Mammary epithelial cell (primary cell): Measurements from ENCODE around the gene GDA.

Experiments
- EZH2 ChIP-seq: IDR thresholded peaks from 2 replicates; pipeline ENCODE4 v1.6.1; 2012; ENCODE audit warnings: low read length, inconsistent platforms, borderline replicate concordance
- TF ChIP-seq, protein P1 (sequence below), 2 donors: IDR thresholded peaks in 1 of 2; conservative IDR thresholded peaks in 1 of 2; 2 replicates each; pipeline ENCODE4 v1.5.1; 2011 to 2012; ENCODE audit warnings: inconsistent platforms in 2 of 2, low read length in 2 of 2, mild to moderate bottlenecking in 2 of 2, control low read depth in 1 of 2, low read depth in 1 of 2; ENCODE audit not compliant: insufficient read depth in 1 of 2; ENCODE audit errors: extremely low read depth in 1 of 2

DNA sequence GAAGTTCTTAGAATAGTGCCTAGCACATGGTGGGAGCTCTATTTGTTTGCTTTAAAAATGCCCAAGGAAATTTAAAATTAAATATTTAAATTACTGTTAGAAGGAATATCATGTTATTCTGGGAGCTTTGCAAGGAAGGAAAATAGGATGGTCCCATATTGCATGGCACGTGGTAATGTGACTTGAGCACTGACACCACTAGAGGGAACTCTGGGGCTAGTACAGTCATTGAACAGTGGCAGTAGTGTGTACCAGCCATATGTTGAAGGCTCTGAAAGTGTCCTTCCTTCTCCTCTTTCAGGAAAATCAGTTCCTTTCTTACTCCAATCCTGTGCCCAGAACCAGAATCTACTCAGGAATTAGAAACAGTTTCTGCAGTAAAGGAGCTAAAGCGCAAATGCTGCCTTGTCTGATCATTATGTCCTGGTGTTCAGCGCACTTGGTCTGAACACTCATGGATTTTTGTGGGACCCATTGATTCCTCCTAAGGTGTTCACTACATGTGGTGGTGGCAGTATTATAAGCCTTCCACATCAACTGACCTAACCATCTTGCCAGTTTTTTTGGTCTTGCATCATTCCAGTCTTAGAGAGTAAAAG is 54.1 kb downstream of the GDA start:
- TF ChIP-seq, protein P1, sequence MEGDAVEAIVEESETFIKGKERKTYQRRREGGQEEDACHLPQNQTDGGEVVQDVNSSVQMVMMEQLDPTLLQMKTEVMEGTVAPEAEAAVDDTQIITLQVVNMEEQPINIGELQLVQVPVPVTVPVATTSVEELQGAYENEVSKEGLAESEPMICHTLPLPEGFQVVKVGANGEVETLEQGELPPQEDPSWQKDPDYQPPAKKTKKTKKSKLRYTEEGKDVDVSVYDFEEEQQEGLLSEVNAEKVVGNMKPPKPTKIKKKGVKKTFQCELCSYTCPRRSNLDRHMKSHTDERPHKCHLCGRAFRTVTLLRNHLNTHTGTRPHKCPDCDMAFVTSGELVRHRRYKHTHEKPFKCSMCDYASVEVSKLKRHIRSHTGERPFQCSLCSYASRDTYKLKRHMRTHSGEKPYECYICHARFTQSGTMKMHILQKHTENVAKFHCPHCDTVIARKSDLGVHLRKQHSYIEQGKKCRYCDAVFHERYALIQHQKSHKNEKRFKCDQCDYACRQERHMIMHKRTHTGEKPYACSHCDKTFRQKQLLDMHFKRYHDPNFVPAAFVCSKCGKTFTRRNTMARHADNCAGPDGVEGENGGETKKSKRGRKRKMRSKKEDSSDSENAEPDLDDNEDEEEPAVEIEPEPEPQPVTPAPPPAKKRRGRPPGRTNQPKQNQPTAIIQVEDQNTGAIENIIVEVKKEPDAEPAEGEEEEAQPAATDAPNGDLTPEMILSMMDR (conservative IDR thresholded peaks at IDR 0.05 in 1 of 2, IDR thresholded peaks at IDR 0.05 in 1 of 2; ENCODE audit: extremely low read depth in 1 of 2, insufficient read depth in 1 of 2, low read depth in 1 of 2, low read length in 2 of 2) = peak; percentile 61 to 86
- TF ChIP-seq EZH2 = no peak
